Gastrocnemius medialis (tissue), 4 donors: ENCODE results near the gene KLB.

Experiments used
- POLR2A ChIP-seq, 2 donors: fragments of 450-650 bp; IDR thresholded peaks; one replicate each; pipeline ENCODE4 v1.6.1; 2017; ENCODE audit warnings: antibody characterized with exemption in 2 of 2, mild to moderate bottlenecking in 2 of 2, moderate library complexity in 2 of 2
- TF ChIP-seq, protein P1 (sequence below), 5 experiments: fragments of 450-650 bp in 3 of 5; fragments of 200-600 bp in 2 of 5; sonication (generic) in 2 of 5; IDR thresholded peaks in 4 of 5; conservative IDR thresholded peaks in 1 of 5; 1 replicate in 4 of 5; 2 replicates in 1 of 5; pipeline ENCODE4 v1.5.1; 2016 to 2019; ENCODE audit warnings: antibody characterized with exemption in 5 of 5, mild to moderate bottlenecking in 3 of 5, moderate library complexity in 3 of 5

DNA sequence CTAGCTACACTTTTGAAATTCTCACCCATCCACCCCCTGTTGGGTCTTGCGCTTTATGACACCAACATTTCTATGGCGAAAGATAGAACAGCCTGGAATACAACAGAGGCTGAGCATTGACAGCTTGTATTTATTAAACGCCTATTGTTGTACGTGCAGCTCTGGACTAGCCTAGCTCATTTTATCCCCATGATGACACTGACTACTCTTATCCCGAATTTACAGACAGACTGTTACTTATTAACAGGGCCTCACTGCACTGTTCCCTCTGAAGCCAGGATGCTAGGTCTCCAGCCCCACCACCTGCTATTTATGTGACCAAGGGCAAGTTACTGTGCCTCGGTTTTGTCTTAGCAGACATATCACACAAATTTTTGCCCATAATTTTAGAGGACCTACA is 39.6 kb upstream of the KLB start:
- TF ChIP-seq, protein P1, sequence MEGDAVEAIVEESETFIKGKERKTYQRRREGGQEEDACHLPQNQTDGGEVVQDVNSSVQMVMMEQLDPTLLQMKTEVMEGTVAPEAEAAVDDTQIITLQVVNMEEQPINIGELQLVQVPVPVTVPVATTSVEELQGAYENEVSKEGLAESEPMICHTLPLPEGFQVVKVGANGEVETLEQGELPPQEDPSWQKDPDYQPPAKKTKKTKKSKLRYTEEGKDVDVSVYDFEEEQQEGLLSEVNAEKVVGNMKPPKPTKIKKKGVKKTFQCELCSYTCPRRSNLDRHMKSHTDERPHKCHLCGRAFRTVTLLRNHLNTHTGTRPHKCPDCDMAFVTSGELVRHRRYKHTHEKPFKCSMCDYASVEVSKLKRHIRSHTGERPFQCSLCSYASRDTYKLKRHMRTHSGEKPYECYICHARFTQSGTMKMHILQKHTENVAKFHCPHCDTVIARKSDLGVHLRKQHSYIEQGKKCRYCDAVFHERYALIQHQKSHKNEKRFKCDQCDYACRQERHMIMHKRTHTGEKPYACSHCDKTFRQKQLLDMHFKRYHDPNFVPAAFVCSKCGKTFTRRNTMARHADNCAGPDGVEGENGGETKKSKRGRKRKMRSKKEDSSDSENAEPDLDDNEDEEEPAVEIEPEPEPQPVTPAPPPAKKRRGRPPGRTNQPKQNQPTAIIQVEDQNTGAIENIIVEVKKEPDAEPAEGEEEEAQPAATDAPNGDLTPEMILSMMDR (IDR thresholded peaks at IDR 0.05 in 4 of 5, conservative IDR thresholded peaks at IDR 0.05 in 1 of 5) = no peak
- TF ChIP-seq POLR2A (IDR thresholded peaks at IDR 0.05) = no peak
